NB4 (cell line): ENCODE results near the gene MAP3K4.

Experiments used
- MYC ChIP-seq: IDR thresholded peaks from 2 replicates; pipeline ENCODE4 v1.6.1; 2011; ENCODE audit warnings: low read depth, low read length
- POLR2A ChIP-seq: IDR thresholded peaks from 2 replicates; pipeline ENCODE4 v1.6.1; 2011; ENCODE audit warnings: mild to moderate bottlenecking; ENCODE audit not compliant: insufficient read length; ENCODE audit errors: extremely low read depth
- TF ChIP-seq, protein P1 (sequence below): IDR thresholded peaks from one replicate; pipeline ENCODE4 v1.5.1; 2012; ENCODE audit warnings: low read depth, low read length
- TF ChIP-seq, protein P2 (sequence below): IDR thresholded peaks from 2 replicates; pipeline ENCODE4 v1.6.1; 2011; ENCODE audit warnings: low read depth, low read length

DNA sequence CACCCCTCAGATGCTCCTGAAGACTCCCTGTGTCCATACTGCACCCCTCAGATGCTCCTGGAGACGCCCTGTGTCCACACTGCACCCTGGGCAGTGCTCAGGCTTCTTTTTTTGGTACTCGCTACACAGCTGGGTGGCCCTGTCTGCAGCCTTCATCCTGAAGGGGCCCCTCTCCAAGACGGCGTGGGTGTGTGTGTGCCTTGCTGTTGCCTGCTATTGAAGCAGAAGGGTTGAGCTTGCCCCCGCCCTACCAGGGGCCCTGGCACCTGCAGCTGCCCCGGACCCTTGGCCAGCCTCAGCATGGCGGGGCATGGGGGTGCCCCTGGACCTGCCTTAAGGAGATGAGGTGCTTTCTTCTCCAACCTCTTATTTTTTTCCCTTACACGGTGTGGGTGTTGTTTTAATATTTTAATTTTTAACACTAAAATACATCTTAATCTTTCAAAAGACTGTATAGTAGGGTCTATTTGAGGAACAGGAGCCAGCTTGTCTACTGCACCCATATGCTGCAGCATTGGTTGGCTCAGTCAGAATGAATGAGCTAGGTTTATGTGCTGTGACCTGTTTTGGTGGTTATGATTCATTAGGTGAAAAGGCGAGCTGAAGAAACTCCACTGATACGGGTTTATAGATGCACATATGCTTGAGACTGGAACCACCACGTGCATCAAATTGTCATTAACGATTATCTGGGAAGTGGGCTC, 146.4 kb downstream of the MAP3K4 start:
- TF ChIP-seq, protein P1, sequence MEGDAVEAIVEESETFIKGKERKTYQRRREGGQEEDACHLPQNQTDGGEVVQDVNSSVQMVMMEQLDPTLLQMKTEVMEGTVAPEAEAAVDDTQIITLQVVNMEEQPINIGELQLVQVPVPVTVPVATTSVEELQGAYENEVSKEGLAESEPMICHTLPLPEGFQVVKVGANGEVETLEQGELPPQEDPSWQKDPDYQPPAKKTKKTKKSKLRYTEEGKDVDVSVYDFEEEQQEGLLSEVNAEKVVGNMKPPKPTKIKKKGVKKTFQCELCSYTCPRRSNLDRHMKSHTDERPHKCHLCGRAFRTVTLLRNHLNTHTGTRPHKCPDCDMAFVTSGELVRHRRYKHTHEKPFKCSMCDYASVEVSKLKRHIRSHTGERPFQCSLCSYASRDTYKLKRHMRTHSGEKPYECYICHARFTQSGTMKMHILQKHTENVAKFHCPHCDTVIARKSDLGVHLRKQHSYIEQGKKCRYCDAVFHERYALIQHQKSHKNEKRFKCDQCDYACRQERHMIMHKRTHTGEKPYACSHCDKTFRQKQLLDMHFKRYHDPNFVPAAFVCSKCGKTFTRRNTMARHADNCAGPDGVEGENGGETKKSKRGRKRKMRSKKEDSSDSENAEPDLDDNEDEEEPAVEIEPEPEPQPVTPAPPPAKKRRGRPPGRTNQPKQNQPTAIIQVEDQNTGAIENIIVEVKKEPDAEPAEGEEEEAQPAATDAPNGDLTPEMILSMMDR = no peak
- no peak for TF ChIP-seq MYC
- no peak for TF ChIP-seq POLR2A
- TF ChIP-seq, protein P2, sequence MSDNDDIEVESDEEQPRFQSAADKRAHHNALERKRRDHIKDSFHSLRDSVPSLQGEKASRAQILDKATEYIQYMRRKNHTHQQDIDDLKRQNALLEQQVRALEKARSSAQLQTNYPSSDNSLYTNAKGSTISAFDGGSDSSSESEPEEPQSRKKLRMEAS = no peak
